ENCODE measurements around the gene AIRE. TPM values are rescaled to one million over a fixed set of nuclear protein-coding genes. Genes with fewer than 3 reads are reported as not detected.
"Not testable (repeated sequence)": the region's sequence is repeated elsewhere in the genome, so short reads cannot be mapped to it uniquely, and the experiment has no call there.

AIRE gene
- total and polyA plus RNA-seq, 9 donors, result not detected

GRCh38 chr21:44301961-44302406, 16.3 kb downstream of the AIRE start:
- no peaks in the 10 kb centered on the region for H3K27me3 ChIP-seq
- H3K36me3 ChIP-seq, result no peaks in the 10 kb centered on the region
- no peak for DNase-seq
- 51 to 60% (median 53%) methylated on average over 9 of the region's 9 CpGs for whole genome bisulfite sequencing, 3 donors
- TF ChIP-seq POLR2A (IDR thresholded peaks at IDR 0.05) (no peak), EP300 (IDR thresholded peaks at IDR 0.05) (no peak), CTCF (IDR thresholded peaks at IDR 0.05) (no peak)
- no peaks in the 10 kb centered on the region for H3K9me3 ChIP-seq
- H3K4me3 ChIP-seq, result no peak overlapping the region
- intact Hi-C loops (cut with DNase I), result loop anchor here in 1 of 4 donors (10.0 kb wide), 1 partner anchor 487 kb away; no protein-coding TSS in a partner anchor
- H3K4me1 ChIP-seq (ENCODE audit: insufficient read depth), result peaks cover 16% of the 10 kb centered on the region
- H3K27ac ChIP-seq, result no peak overlapping the region

- 89 to 91% (median 90%) methylated on average over 23 of the region's 23 CpGs for WGBS, 3 donors
- intact Hi-C loops (cut with DNase I), result loop anchor here in 1 of 4 donors (10.0 kb wide), 1 partner anchor 488 kb away; no protein-coding TSS in a partner anchor
- not testable (repeated sequence) for H3K4me3 ChIP-seq, H3K27ac ChIP-seq, H3K36me3 ChIP-seq, DNase-seq, H3K27me3 ChIP-seq, H3K9me3 ChIP-seq
- peaks cover 16% of the 10 kb centered on the region for H3K4me1 ChIP-seq (ENCODE audit: insufficient read depth)
Observed at GRCh38 chr21:44302573-44303401, 17.1 kb downstream of the AIRE start.

GRCh38 chr21:44303490-44303981, 17.9 kb downstream of the AIRE start:
- Histone ChIP-seq H3K4me3 (no peak overlapping the region), H3K9me3 (no peaks in the 10 kb centered on the region), H3K27ac (no peak overlapping the region), H3K36me3 (no peaks in the 10 kb centered on the region), H3K27me3 (no peaks in the 10 kb centered on the region), H3K4me1 (ENCODE audit: insufficient read depth) (peaks cover 16% of the 10 kb centered on the region)
- 80 to 81% (median 80%) methylated on average over 12 of the region's 12 CpGs for WGBS, 3 donors
- DNase-seq, result no peak
- TF ChIP-seq EP300 (IDR thresholded peaks at IDR 0.05) (no peak), CTCF (IDR thresholded peaks at IDR 0.05) (no peak), POLR2A (IDR thresholded peaks at IDR 0.05) (no peak)
- intact Hi-C loops (cut with DNase I), result loop anchor here in 1 of 4 donors (10.0 kb wide), 1 partner anchor 489 kb away; no protein-coding TSS in a partner anchor

GRCh38 chr21:44304011-44304616, 18.4 kb downstream of the AIRE start:
- H3K36me3 ChIP-seq, result no peaks in the 10 kb centered on the region
- H3K9me3 ChIP-seq, result no peaks in the 10 kb centered on the region
- no peak overlapping the region for H3K27ac ChIP-seq
- no peak for DNase-seq
- H3K4me3 ChIP-seq, result no peak overlapping the region
- H3K27me3 ChIP-seq, result no peaks in the 10 kb centered on the region
- intact Hi-C loops (cut with DNase I), result loop anchor here in 1 of 4 donors (10.0 kb wide), 1 partner anchor 489 kb away; no protein-coding TSS in a partner anchor
- WGBS, 3 donors, result 74 to 81% (median 76%) methylated on average over 16 of the region's 16 CpGs
- TF ChIP-seq POLR2A (IDR thresholded peaks at IDR 0.05) (no peak), CTCF (IDR thresholded peaks at IDR 0.05) (no peak), EP300 (IDR thresholded peaks at IDR 0.05) (no peak)
- peaks cover 16% of the 10 kb centered on the region for H3K4me1 ChIP-seq (ENCODE audit: insufficient read depth)

Measured in ovary (tissue), 9 donors.